GM18909 (cell line): ENCODE measurements around the gene S1PR2.

ENCODE experiments used
- ATAC-seq: cut with Tn5 transposase; IDR thresholded peaks from one replicate; pipeline ENCODE4 v1.9.1; 2021; ENCODE audit warnings: mild to moderate bottlenecking; ENCODE audit not compliant: unreplicated experiment, poor library complexity

S1PR2 gene, protein sequence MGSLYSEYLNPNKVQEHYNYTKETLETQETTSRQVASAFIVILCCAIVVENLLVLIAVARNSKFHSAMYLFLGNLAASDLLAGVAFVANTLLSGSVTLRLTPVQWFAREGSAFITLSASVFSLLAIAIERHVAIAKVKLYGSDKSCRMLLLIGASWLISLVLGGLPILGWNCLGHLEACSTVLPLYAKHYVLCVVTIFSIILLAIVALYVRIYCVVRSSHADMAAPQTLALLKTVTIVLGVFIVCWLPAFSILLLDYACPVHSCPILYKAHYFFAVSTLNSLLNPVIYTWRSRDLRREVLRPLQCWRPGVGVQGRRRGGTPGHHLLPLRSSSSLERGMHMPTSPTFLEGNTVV

DNA sequence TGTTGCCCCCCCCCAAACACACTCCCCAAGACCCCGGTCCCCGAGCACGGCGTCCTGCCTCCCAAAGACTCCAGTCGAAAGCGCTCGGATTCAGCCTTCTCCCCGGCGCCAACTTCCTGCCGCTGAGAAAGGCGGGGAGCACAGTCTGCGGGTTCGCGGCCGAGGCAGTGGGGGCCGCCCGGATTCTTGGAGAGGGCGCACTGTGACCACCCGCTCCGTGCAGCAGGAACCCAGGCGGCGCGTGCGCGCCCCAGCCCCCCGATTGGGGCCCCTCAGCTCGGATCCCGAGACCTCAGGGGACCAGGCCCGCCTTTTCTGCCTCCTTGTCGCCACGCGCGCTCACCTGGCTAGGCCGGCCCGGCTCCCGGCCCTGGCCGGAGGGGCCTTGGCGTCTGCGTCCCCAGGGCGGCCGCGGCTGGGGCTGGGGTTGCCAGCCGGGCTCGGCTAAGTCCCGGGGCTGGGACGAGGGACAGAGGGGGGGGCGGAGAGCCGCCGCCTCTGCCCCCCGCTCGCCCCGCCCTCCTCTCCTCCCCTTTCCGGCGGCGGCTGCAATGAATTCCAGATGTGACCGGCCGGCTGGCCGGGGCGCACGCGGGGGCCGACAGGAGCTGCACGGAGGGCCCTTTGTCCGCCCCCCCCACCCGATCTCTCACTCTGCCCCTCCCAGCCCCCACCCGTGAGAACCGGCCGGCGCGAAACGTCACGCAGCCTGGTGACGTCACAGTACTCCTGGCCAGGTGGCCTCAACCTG is at the start of gene S1PR2:
S1PR2 (minus strand) TSS at position 471 of the 751 bp plus-strand sequence. CDS start 6,426 bp downstream, outside the sequence.
- ATAC-seq = no peak

DNA sequence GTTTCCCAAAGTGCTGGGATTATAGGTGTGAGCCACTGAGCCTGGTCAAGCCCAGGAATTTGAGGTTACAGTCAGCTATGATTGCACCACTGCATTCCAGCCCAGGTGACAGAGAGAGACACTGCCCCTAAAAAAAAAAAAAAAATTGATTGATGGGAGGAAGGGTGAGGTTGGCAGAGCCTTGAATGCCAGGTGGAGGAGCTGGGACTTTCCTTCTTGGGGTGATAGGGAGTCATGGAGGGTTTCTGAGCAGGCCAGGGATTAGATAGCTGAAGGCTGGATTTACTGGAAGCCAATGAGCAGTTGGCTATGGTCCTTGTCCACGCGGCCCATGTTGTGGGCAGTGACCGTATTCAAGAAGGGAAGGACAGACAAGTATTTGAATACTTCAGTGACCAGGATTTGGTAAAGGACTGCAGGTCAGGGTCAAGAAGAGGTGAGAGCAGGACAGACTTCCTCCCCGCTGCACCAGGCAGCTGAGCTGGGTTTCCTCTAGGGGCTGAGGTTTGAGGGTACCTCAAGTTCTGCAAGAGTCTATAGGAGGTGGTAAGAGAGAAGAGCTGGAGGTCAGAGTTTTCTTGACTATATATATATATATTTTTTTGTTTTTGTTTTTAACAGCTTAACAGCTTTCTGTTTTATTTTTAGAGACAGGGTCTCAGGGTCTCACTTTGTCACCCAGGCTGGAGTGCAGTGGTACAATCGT is 48.8 kb upstream of the S1PR2 start:
- ATAC-seq = no peak

DNA sequence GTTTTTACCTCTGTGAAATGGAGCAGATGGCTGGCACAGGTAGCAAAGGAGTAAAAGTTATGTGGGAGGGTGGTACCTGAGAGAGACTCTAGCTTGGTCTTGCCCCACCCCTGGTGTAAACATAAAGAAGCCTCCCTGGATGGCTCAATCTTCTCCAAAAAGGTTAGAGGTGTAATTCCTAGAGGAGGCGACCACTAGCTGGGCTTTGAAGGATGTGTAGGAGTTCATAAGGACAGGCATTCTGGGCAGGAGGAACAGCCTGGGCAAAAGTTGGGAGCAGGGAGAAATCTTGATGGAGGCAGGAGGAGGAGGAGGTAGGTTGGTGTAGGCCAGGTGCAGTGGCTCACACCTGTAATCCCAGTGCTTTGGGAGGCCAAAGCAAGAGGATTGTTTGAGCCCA is 47.8 kb upstream of the S1PR2 start:
- no peak for ATAC-seq

DNA sequence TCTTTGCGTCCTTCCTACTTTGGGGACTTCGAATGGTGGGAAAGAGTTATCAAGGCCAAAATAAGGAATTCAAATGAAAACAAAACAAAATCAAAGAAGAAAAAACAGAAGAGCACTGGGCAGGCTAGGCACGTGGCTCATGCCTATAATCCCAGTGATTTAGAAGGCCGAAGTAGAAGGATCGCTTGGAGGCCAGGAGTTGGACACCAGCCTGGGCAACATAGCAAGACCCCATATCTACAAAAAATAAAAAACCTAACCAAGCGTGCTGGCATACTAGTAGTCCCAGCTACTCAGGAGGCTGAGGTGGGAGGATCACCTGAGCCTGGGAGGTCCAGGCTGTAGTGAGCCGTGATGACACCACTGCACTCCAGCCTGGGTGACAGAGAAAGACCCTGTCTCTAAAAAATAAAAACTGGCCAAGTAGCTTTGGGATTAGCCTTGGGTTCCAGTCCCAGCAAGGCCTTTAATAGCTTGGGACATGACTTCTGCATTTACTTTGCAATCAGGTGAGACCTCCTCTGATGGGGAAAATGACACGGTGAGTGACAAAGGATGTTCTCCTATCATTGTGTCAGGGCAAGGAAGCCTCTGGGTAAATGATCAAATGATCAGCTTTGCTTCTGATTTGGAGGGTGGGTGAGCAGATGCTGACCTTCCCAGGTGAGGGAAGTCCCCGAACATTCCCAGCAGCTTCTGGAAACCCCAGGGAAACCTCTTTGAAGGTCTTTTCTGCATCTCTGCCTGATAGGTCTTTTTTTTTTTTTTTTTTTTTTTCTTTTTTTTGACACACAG is 46.9 kb upstream of the S1PR2 start:
- ATAC-seq = no peak

DNA sequence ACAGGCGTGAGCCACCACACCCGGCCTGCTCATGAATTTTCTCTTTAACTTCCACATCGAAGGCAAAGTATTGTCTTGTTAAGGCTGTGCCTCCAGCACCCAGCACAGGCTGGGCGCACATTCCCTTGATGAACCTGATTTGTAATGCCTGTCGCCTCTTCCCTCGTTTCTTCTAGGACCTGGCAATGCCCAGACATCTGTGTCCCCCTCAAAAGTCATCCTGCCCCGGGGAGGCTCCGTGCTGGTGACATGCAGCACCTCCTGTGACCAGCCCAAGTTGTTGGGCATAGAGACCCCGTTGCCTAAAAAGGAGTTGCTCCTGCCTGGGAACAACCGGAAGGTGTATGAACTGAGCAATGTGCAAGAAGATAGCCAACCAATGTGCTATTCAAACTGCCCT is 43.5 kb upstream of the S1PR2 start:
- no peak for ATAC-seq

DNA sequence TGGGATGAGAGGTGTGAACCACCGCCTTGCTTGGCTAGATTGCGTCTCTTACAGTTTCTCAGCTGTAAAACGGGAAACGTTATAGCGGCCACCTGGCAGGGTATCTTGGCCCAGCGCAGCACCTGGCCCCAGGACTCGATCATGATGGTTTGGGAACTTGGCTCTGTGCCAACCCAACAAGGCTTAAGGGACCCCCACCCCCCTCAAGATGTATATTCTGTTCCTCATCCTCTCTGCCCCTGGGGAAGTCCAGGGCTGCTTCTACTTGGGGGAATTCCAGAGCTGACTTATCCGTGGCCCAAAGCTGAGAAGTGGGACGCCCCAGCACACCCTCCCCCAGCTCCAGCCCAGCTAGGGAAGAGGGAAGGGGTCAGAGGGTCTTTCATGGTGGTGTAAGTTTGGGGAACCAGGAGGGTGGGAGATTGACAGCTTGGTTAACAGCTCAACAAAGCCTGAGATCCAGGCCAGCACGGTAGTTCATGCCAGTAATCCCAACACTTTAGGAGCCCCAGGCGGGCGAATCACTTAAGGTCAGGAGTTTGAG is 40.5 kb upstream of the S1PR2 start:
- ATAC-seq = peak; percentile 31

DNA sequence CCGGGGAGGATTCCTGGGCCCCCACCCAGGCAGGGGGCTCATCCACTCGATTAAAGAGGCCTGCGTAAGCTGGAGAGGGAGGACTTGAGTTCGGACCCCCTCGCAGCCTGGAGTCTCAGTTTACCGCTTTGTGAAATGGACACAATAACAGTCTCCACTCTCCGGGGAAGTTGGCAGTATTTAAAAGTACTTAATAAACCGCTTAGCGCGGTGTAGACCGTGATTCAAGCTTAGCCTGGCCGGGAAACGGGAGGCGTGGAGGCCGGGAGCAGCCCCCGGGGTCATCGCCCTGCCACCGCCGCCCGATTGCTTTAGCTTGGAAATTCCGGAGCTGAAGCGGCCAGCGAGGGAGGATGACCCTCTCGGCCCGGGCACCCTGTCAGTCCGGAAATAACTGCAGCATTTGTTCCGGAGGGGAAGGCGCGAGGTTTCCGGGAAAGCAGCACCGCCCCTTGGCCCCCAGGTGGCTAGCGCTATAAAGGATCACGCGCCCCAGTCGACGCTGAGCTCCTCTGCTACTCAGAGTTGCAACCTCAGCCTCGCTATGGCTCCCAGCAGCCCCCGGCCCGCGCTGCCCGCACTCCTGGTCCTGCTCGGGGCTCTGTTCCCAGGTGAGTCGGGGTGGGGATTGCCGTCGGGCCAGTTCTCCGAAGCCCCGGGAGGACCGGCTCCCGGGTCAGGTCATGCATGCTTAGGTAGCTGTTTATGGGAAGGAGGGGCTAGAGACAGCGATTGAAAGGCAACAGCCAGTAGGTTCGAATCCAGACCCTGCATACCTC is 39.7 kb upstream of the S1PR2 start, which contains the start of gene ICAM1:
ICAM1 (plus strand) TSS at position 505 of the 779 bp plus-strand sequence; CDS start at position 545, 40 bp downstream.
- peak; percentile 52 for ATAC-seq

DNA sequence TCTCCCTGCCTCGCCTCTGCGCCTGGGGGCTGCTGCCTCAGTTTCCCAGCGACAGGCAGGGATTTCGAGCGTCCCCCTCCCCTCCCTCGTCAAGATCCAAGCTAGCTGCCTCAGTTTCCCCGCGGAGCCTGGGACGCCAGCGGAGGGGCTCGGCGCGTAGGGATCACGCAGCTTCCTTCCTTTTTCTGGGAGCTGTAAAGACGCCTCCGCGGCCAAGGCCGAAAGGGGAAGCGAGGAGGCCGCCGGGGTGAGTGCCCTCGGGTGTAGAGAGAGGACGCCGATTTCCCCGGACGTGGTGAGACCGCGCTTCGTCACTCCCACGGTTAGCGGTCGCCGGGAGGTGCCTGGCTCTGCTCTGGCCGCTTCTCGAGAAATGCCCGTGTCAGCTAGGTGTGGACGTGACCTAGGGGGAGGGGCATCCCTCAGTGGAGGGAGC is 39.1 kb upstream of the S1PR2 start:
- ATAC-seq = peak; percentile 32

DNA sequence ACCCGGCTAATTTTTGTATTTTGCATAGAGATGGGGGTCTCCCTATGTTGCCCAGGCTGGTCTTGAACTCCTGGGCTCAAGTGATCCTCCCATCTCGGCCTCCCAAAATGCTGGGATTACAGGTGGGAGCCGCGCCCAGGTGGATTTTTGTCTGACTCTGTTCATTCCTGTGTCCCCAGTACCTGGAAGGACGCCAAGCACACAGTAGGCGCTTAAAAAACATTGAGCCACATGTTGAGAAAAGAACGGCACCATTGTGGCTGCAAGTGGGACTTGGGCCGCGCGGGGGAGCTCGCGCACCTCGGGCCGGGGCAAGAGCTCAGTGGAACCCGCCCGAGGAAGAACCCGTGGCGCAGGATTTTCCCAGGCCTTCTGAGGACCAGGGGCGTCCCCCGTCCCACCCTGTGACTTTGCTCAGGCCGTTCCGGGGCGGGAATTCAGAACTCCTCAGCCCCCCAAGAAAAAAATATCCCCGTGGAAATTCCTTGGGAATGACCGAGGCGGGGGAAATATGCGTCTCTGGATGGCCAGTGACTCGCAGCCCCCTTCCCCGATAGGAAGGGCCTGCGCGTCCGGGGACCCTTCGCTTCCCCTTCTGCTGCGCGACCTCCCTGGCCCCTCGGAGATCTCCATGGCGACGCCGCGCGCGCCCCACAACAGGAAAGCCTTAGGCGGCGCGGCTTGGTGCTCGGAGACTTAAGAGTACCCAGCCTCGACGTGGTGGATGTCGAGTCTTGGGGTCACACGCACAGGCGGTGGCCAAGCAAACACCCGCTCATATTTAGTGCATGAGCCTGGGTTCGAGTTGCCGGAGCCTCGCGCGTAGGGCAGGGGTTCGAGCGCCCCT is 38.4 kb upstream of the S1PR2 start:
- ATAC-seq = no peak

DNA sequence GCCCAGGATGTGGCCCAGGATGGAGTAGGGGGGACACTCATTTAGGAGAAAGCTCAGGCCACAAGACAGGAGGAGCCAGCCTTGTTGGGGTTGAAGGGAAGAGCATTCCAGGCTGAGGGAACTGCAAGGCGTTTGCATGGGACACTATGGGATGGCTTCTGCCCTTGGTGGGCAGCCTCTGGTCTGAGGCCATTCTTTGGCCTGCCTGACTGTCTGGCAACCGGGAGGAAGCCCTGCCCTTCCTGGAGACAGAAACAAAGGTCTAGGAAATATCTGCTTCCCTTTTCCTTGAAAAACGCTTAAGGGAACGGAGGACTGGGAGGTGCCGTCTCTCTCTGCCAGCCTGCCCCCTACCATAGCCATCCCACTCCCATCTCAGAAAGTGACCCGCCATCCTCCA is 36.9 kb upstream of the S1PR2 start:
- ATAC-seq = no peak

DNA sequence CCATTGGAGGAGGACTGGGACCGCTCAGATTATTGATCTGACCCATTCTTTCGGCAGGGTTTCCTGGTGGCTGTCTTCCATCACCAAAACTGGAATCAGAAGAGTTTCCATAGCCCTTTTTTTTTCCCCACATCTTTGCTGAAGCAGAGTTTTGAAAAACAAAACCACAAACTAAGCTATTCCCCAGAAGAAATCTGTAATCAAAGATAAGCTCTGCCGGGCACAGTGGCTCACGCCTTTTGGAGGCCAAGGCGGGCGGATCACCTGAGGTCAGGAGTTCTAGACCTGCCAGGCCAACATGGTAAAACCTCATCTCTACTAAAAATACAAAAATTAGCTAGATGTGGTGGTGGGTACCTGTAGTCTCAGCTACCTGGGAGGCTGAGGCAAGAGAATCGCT is 35.6 kb upstream of the S1PR2 start:
- no peak for ATAC-seq

DNA sequence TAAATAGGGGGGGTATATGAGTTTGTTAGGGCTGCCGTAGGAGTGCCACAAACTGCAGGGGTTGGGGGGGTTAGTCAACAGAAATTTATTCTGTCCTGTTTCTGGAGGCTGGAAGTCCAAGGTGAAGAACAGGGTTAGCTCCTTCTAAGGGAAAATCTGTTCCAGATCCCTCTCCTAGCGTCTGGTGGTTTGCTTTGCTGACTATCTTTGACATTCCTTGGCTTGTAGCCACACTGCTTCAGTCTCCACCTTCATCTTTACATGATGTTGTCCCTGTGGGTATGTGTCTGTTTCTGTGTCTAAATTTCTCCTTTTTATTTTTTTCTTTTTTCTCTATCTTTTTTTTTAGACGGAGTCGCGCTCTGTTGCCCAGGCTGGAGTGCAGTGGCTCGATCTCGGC is 31.6 kb upstream of the S1PR2 start:
- ATAC-seq = no peak

DNA sequence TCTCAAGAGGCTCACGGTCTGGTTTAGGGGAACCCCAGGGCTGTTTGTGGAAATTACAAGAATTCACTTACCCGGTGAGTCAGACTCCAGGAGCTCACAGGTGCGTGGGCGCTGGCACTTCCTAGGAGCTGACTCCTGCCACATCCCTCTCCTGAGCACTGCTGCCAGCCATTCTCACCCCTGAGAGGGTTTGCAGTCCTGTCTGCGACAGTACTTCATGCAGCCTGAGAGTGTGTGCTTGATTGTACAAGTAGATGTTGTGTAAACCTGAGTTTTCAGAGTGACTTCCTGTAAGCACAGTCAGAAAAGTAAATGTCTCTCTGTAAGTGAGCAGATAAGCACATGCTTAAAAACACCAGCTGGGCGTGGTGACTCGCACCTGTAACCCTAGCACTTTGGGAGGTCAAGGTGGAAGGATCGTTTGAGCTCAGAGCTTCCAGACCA is 29.0 kb upstream of the S1PR2 start:
- no peak for ATAC-seq

DNA sequence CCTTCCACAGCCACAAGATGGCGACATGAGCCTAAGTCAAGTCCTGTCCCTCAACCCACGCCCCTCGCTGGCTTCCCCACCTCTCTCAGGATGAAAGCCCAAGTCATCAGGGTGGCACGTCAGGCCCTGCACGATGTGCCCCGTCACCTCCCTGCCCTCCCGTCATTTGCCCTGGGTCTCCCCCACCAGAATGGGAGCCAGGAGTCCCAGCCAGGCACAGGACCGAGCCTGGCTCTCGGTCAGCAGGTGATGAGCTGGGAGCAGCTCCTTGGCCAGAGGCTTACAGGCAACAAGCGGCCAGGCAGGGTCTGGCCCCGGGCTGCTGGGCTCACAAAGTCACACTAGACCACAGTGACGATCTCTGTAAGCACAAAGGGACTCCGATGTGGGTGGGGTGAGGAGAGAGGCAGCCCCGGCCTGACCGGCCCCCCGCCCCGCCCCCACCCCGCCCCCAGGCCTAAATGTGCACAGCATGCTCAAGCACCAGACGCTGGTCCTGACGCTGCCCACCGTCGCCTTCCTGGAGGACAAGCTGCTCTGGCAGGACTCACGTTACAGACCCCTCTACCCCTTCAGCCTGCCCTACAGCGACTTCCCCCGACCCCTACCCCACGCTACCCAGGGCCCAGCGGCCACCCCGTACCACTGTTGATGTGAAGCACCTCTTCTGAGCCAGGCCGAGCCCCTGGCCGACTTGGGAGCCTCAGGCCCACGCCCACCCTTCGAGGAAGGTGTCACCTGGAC is 28.2 kb upstream of the S1PR2 start:
- no peak for ATAC-seq

DNA sequence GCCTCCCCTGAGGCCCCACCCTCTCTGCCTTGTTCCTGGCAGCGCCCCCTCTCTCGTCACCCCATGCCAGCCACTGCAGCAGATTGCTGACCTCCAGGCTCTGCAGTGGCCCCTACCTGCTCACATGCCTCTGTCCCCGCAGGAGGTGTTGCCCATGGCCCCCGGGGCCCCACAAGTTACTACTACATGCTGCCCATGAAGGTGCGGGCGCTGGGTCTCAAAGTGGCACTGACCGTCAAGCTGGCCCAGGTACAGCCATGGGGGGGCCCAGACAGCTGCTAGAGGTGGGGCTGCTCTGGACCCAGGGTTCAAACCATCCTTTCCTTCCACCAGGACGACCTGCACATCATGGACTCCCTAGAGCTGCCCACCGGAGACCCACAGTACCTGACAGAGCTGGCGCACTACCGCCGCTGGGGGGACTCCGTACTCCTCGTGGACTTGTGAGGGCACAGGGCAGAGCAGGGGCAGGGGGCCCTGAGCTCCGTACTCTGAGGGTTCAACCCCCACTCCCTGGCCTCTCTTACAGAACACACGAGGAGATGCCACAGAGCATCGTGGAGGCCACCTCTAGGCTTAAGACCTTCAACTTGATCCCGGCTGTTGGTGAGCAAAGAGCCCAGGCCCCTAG is 27.1 kb upstream of the S1PR2 start:
- no peak for ATAC-seq

DNA sequence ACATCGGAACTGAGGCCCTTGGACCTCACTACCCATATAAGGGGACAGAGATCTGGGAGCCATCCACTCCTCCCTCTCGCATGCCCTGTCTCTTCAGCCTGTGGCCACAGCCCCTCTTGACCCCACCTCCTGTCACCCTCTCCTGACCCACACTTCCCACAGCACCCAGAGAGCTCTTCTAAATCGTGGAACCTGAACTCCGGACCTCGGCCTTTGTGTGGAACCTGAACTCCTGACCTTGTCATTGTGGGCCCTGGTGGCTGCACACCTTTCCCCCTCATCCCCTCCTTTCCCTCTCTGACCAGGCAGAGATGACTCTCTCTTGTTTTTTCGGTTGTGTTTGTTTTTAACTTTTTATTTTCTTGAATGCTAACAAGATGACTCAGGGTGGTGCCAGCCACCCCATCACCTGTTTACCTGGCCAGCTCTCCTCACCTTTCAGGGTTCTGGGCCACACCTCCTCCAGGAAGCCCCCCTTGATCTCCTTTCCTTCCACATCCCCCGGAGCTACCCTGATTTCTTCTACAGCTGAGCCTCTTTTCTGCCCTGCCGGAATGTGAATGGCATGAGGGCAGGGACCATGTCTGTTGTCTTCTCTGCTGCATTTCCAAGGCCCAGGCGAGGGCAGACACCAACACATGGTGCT is 26.0 kb upstream of the S1PR2 start:
- no peak for ATAC-seq

DNA sequence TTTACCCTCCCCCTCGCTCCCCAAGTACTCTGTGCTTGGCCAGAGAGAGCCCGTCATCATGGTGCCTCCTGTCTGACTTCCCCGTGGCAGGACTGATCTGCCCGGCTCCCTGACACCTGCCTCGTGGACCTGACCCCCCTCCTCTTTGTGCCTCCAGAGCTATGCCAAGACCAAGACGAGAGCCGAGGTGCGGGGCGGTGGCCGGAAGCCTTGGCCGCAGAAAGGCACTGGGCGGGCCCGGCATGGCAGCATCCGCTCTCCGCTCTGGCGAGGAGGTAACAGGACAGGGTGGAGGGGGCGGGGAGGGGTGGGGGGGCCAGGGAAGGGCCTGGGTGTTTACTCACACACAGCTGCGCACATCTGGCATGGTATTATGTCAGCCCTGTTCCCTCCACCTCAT is 25.4 kb upstream of the S1PR2 start:
- no peak for ATAC-seq
